Mesendoderm (in vitro differentiated cells): Measurements from ENCODE around the gene RASL10A. TPM values are rescaled to one million over a fixed set of nuclear protein-coding genes. Genes with fewer than 3 reads are reported as not detected.
"Not testable (repeated sequence)": the region's sequence is repeated elsewhere in the genome, so short reads cannot be mapped to it uniquely, and the experiment has no call there.

Experiments used
- DNase-seq: peaks from one replicate; pipeline ENCODE4 v3.0.0; 2013
- H2AK5ac ChIP-seq: 2 replicates; pipeline ENCODE4 v1.6.1; 2013; ENCODE audit warnings: low read length, inconsistent platforms
- H2BK120ac ChIP-seq: 2 replicates; pipeline ENCODE4 v1.6.1; 2013; ENCODE audit warnings: low read depth, mild to moderate bottlenecking, low read length, moderate library complexity, mixed read lengths
- H2BK15ac ChIP-seq: replicated peaks from 2 replicates; pipeline ENCODE4 v1.6.1; 2013; ENCODE audit warnings: low read depth, mild to moderate bottlenecking, moderate library complexity
- H2BK5ac ChIP-seq: 2 replicates; pipeline ENCODE4 v1.6.1; 2013; ENCODE audit warnings: low read length, inconsistent platforms
- H3K18ac ChIP-seq: 2 replicates; pipeline ENCODE4 v1.6.1; 2013; ENCODE audit warnings: mild to moderate bottlenecking, low read length, mixed read lengths
- H3K23ac ChIP-seq: one replicate; pipeline ENCODE4 v1.6.1; 2013; ENCODE audit warnings: low read length
- H3K27ac ChIP-seq: 2 replicates; pipeline ENCODE4 v1.5.1; 2013; ENCODE audit warnings: low read depth, mild to moderate bottlenecking, inconsistent platforms, low read length, moderate library complexity
- H3K27me3 ChIP-seq: 2 replicates; pipeline ENCODE4 v1.6.1; 2013; ENCODE audit warnings: low read length, control low read depth, mild to moderate bottlenecking, inconsistent platforms; ENCODE audit not compliant: insufficient read depth, poor library complexity
- H3K36me3 ChIP-seq: 2 replicates; pipeline ENCODE4 v1.6.1; 2013; ENCODE audit warnings: low read length, inconsistent platforms; ENCODE audit not compliant: control insufficient read depth, insufficient read depth
- H3K4ac ChIP-seq: one replicate; pipeline ENCODE4 v1.6.1; 2013; ENCODE audit warnings: low read depth, mild to moderate bottlenecking, low read length, moderate library complexity
- H3K4me1 ChIP-seq: 2 replicates; pipeline ENCODE4 v1.6.1; 2013; ENCODE audit warnings: low read depth, low read length, inconsistent platforms; ENCODE audit not compliant: control insufficient read depth
- H3K4me2 ChIP-seq: 2 replicates; pipeline ENCODE4 v1.6.1; 2013; ENCODE audit warnings: low read length
- H3K4me3 ChIP-seq: 2 replicates; pipeline ENCODE4 v1.5.1; 2013; ENCODE audit warnings: mild to moderate bottlenecking, low read length
- H3K56ac ChIP-seq: one replicate; pipeline ENCODE4 v1.6.1; 2013; ENCODE audit warnings: low read length
- H3K79me1 ChIP-seq: 2 replicates; pipeline ENCODE4 v1.6.1; 2013; ENCODE audit warnings: low read length, inconsistent platforms
- H3K79me2 ChIP-seq: 2 replicates; pipeline ENCODE4 v1.6.1; 2013; ENCODE audit warnings: mild to moderate bottlenecking, low read length; ENCODE audit not compliant: control insufficient read depth, insufficient read depth
- H3K9ac ChIP-seq: 2 replicates; pipeline ENCODE4 v1.6.1; 2013; ENCODE audit warnings: low read length, inconsistent platforms
- H4K5ac ChIP-seq: one replicate; pipeline ENCODE4 v1.6.1; 2013; ENCODE audit warnings: low read length
- H4K8ac ChIP-seq: one replicate; pipeline ENCODE4 v1.6.1; 2013; ENCODE audit warnings: low read depth, mild to moderate bottlenecking, control low read depth, low read length, moderate library complexity
- WGBS: extraction: QIAGEN DNeasy Blood & Tissue Kit; methylation state at CpG from one replicate; pipeline ENCODE4 v1.1.7; 2013; ENCODE audit warnings: low lambda C conversion rate, missing lambda C conversion rate; ENCODE audit not compliant: insufficient coverage; ENCODE audit errors: extremely low coverage; 5-methylcytosine and 5-hydroxymethylcytosine counted together
- polyA plus RNA-seq, 2 experiments: library from polyadenylated mRNA; stranded (reverse); fragments of 200-250 nt; gene quantifications; one replicate each; pipeline ENCODE4 v1.2.3, GENCODE V29; 2013

Gene RASL10A, protein sequence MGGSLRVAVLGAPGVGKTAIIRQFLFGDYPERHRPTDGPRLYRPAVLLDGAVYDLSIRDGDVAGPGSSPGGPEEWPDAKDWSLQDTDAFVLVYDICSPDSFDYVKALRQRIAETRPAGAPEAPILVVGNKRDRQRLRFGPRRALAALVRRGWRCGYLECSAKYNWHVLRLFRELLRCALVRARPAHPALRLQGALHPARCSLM
- 1.3 TPM for polyA plus RNA-seq (2013, experiment 1 of 2)
- 1.5 TPM for polyA plus RNA-seq (2013, experiment 2 of 2)

DNA sequence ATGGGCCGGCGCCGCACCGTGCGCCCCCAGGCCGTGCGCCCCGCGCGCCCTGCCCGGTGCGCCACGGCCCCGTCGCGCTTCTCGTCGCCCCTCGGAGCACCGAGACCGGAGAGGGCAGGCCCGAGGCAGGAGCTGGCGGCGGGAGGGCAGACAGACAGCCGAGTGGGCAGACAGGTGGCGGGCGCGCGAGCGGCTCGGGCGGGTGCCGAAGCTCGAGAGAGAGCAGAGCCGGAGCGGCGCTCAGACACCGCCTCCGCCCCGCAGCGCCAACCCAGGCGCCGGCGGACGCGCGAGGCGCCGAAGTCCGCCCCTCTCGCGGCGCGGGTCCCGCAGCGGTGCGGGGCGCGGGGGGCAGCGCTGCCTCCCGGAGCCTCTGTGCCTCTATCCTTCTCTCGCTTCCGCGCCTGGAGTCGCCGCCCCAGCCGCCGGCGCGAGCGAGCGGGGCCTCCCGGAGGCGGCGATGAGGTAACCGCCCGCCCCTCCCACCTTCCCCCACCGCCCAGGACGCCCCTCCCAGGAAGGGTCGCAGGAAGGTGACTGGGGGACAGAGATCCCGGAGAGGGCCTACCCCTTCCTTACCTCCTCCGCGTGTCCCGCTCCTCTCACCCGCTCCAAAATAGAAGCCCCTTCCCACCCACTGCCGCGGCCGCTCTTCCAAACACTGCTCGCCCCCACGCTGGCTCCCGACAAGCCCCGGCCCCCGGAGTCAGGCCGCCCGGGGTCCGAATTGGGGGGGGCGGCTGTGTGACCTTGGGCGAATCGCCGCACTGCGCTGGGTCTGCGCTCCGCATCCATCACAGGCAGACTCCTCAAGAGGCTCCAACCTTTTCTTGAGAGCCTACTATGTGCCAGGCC is at the start of gene RASL10A:
RASL10A (minus strand) TSS at position 412 of the 855 bp plus-strand sequence. CDS start 451 bp downstream, outside the sequence.
- Histone ChIP-seq H3K79me2 (no peaks in the 10 kb centered on the region), H3K56ac (peak within 1 kb of the TSS; percentile 85), H3K36me3 (no peaks in the 10 kb centered on the region), H3K79me1 (no peaks in the 10 kb centered on the region), H3K4me2 (peak within 1 kb of the TSS; percentile 75), H3K27ac (no peak within 1 kb of the TSS), H3K9ac (peak within 1 kb of the TSS; percentile 66), H2BK5ac (no peak within 1 kb of the TSS), H3K23ac (peak within 1 kb of the TSS; percentile 89), H3K4me3 (no peak within 1 kb of the TSS), H2BK15ac (no peak within 1 kb of the TSS), H4K5ac (no peak within 1 kb of the TSS), H3K27me3 (peaks cover 12% of the 10 kb centered on the region), H2AK5ac (no peak within 1 kb of the TSS), H3K18ac (peak within 1 kb of the TSS; percentile 60), H2BK120ac (no peak within 1 kb of the TSS), H3K4me1 (no peaks in the 10 kb centered on the region), H4K8ac (no peak within 1 kb of the TSS), H3K4ac (no peak within 1 kb of the TSS)
- no peak for DNase-seq
- no CpG with 5 or more reads among the region's 103 CpGs for WGBS

DNA sequence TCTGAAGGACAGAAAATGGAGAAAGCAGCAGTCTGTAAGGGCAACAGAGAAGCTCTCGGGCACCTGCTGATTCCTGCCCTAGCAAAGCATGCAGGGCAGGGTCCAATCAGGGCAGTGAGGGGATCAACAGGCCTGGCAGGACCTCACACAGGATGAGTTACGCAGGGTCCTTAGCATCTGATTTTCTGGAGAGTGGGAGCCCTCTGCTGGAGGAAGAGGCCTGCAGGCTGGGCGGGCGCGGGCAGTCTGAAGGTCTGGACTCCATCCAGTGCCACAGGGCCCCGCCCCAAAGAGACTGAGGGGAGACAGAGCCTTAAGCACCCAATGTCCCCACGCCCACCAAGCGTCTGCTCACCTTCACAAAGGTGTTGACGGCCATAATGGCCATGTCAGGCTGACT is 44.0 kb upstream of the RASL10A start:
- H3K79me1 ChIP-seq, result no peaks in the 10 kb centered on the region
- no peak overlapping the region for H3K4me2 ChIP-seq
- DNase-seq, result peak; percentile 67
- H2BK15ac ChIP-seq, result no peak overlapping the region
- no peak overlapping the region for H3K23ac ChIP-seq
- H3K4me3 ChIP-seq, result no peak overlapping the region
- no peak overlapping the region for H3K56ac ChIP-seq
- no peak overlapping the region for H3K18ac ChIP-seq
- H2BK5ac ChIP-seq, result no peak overlapping the region
- no peak overlapping the region for H4K8ac ChIP-seq
- peaks cover 3% of the 10 kb centered on the region for H3K36me3 ChIP-seq
- no peaks in the 10 kb centered on the region for H3K79me2 ChIP-seq
- H3K4me1 ChIP-seq, result no peaks in the 10 kb centered on the region
- no peak overlapping the region for H3K27ac ChIP-seq
- no peak overlapping the region for H3K4ac ChIP-seq
- no peaks in the 10 kb centered on the region for H3K27me3 ChIP-seq
- H2AK5ac ChIP-seq, result no peak overlapping the region
- no peak overlapping the region for H4K5ac ChIP-seq
- H3K9ac ChIP-seq, result no peak overlapping the region
- no peak overlapping the region for H2BK120ac ChIP-seq
- no CpG with 5 or more reads among the region's 9 CpGs for WGBS

DNA sequence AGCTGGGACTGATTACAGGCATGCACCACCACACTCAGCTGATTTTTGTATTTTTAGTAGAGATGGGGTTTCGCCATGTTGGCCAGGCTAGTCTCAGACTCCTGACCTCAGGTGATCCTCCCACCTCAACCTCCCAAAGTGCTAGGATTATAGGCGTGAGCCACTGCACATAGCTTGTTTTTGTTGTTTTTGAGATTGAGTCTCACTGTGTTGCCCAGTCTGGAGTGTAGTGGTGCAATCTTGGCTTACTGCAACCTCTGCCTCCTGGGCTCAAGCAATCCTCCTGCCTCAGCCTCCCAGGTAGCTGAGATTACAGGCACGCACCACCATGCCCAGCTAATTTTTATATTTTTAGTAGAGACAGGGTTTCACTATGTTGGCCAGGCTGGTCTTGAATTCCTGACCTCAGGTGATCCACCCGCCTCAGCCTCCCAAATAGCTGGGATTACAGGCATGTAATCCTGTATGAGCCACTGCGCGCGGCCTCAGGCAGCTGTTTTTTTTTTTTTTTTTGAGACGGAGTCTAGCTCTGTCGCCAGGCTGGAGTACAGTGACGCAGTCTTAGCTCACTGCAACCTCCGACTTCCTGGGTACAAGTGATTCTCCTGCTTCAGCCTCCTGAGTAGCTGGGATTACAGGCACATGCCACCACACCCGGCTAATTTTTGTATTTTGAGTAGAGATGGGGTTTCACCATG is 41.8 kb upstream of the RASL10A start:
- H3K4me1 ChIP-seq, H2AK5ac ChIP-seq, H3K79me1 ChIP-seq, H3K4me2 ChIP-seq, H2BK15ac ChIP-seq, H3K79me2 ChIP-seq, H3K56ac ChIP-seq, H3K18ac ChIP-seq, H2BK5ac ChIP-seq, H3K4me3 ChIP-seq, DNase-seq, H3K27ac ChIP-seq, H4K5ac ChIP-seq, H3K4ac ChIP-seq, H2BK120ac ChIP-seq, H3K23ac ChIP-seq, H3K27me3 ChIP-seq, H4K8ac ChIP-seq, H3K9ac ChIP-seq: not testable (repeated sequence)
- peaks cover 14% of the 10 kb centered on the region for H3K36me3 ChIP-seq
- no CpG with 5 or more reads among the region's 12 CpGs for WGBS

DNA sequence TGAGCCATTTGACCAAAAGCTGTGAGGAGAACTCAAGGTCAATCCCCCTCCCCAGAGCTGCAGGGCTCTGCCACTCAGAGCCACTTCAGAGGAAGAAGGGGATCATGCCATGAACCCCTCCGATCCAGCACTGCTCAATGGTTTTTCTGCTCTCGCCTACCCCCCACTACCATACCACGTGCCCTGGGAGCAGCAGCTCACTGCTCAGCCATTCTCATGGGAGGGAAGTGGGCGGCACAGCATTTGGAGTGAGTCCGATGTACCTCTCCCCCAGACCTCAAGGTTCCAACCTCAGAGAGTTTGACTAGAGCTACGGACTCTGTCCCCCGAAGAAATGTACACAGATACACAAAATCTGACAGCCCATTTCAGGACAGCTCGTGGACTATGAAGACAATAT is 38.4 kb upstream of the RASL10A start:
- H2BK120ac ChIP-seq, result no peak overlapping the region
- DNase-seq, result no peak
- no peak overlapping the region for H3K27ac ChIP-seq
- H3K4me2 ChIP-seq, result no peak overlapping the region
- no peak overlapping the region for H3K23ac ChIP-seq
- no peak overlapping the region for H2BK15ac ChIP-seq
- no peaks in the 10 kb centered on the region for H3K27me3 ChIP-seq
- H3K4me3 ChIP-seq, result no peak overlapping the region
- no peak overlapping the region for H2AK5ac ChIP-seq
- H2BK5ac ChIP-seq, result no peak overlapping the region
- H4K5ac ChIP-seq, result no peak overlapping the region
- no peak overlapping the region for H3K18ac ChIP-seq
- H3K56ac ChIP-seq, result no peak overlapping the region
- WGBS, result no CpG with 5 or more reads among the region's 8 CpGs
- H4K8ac ChIP-seq, result no peak overlapping the region
- H3K79me1 ChIP-seq, result no peaks in the 10 kb centered on the region
- H3K9ac ChIP-seq, result no peak overlapping the region
- H3K4me1 ChIP-seq, result no peaks in the 10 kb centered on the region
- H3K4ac ChIP-seq, result no peak overlapping the region
- H3K36me3 ChIP-seq, result peaks cover 19% of the 10 kb centered on the region
- no peaks in the 10 kb centered on the region for H3K79me2 ChIP-seq

DNA sequence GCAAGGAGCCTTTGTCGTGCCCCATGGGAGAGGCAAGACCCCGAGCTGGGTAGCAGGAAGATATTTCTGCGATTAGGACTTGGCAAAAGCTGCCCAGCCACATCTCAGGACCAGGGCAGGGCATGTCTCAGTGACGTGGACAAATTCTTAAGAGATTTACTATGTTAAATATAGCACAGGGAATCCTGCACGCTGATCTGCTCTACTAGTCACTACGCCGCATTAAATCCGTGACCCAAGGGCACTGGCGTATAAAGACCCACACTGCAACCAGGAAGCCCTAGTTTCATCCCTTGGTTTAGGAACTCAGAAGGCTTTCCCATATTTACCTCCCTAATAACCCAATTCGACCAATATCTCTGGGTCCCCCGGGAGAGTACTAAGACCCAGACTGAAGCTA is 37.8 kb upstream of the RASL10A start:
- no peak for DNase-seq
- Histone ChIP-seq H2BK15ac (no peak overlapping the region), H4K8ac (no peak overlapping the region), H4K5ac (no peak overlapping the region), H2AK5ac (no peak overlapping the region), H3K4me2 (no peak overlapping the region), H3K9ac (no peak overlapping the region), H3K27me3 (no peaks in the 10 kb centered on the region), H2BK5ac (no peak overlapping the region), H3K23ac (no peak overlapping the region), H3K56ac (no peak overlapping the region), H3K27ac (no peak overlapping the region), H2BK120ac (no peak overlapping the region), H3K36me3 (peaks cover 19% of the 10 kb centered on the region), H3K4me3 (no peak overlapping the region), H3K18ac (no peak overlapping the region), H3K79me2 (no peaks in the 10 kb centered on the region), H3K4me1 (no peaks in the 10 kb centered on the region), H3K79me1 (no peaks in the 10 kb centered on the region), H3K4ac (no peak overlapping the region)
- whole genome bisulfite sequencing, result no CpG with 5 or more reads among the region's 11 CpGs
